CD4-positive, alpha-beta T cell treated with Interleukin-10 for 1 hour (primary cell): ENCODE data around the gene SLIT3.

Experiments used
- DNase-seq: peaks from one replicate; pipeline ENCODE4 v3.0.0-alpha.2; 2020

The SLIT3 gene

DNA sequence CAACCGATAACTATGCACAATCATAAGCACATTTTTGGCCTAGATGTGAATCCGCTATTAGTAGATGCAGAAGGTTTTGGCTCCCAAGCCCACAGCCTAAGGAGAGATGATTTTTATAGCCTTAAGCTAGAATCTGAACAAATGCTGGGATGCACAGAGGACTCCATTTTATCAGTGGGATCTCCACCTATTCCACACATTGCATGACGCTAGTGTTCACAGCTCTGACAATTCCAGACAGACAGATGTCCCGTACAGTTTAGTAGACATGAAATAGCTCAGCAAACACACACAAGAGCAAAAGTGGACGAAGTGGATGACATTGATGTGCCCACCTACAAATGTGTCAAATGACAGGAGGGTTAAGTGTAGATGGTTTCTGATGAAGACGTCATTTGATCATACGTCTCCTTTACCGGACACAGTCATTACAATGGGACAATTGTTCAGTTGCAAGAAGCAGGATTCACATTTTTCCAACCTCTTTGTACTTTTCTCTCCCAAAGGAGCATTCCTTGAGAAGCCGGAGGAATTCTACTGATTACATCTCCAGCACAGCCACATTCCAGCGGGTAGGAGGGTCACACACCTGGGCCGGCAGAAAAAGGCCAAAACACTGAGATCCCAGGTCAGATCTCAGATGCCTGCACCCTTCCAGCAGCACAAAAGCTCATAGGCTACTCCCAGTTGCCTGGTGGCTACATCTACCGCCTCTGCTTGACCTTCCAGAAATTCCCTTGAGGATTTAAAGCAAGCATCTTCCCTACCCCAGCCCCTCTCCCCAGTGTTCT, 202.4 kb downstream of the SLIT3 start:
- DNase-seq: no peak

GRCh38 chr5:169097374-169098326, 203.3 kb downstream of the SLIT3 start:
- no peak for DNase-seq

- no peak for DNase-seq
Observed at GRCh38 chr5:169095976-169096375, 205.0 kb downstream of the SLIT3 start.

DNA sequence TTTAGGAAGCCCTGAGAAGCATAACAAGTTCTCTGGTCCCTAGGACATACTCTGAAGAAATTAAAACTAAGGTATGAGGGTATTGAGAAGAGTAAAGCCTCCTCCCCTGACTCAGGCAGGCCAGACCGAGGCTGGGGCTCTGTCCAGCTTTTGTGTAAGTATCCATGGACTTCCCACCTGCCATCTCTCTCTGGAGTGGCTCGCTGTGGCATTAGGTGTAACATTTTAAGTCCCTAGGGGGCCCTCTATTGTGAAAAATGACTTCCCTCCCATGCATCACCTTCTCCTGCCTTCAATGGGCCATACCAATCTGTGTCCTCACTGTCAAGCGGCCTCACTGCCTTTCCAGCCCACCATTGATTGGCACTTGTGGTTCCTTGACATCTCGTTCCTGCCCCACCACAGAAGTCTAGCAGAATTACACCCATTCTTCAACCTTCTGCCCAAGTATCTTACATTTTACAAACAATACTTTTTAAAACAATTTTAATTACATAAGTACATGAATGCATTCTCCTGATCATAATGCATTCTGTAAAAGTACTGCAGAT, 205.5 kb downstream of the SLIT3 start:
- DNase-seq: no peak

DNA sequence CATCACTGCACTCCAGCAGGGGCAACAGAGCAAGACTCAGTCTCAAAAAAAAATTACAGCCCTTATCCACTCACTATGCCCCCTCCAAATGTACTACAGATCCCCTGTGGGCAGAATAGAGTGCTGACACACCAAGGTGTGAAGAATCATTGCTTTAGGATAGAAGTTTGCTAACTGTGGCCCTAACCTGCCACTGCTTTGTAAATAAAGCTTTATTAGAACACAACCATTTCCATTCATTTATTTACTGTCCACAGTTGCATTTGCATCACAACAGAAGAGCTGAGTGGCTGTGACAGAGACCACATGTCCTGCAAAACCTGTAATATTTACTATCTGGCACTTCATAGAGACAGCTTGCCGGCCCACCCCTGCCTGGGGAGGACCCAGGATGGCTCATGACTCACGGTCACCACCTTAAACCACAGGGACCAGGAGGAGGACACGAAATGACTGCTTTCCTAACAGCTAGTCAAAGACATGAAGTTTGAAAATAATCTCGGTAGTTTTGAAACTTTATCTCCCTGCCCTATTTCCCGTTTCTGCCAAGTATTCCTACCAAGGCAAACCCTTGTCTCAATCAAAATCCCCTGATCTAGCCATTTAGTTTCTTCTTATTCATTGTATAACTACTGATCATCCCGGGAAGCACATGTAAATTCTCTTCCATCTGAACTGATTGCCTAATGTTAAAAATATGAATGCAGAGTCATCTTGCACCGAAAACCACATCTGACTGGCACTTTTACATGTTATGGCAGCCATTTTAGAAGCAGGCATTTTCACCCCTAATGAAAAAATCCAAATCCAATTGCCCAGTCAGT, 206.1 kb downstream of the SLIT3 start:
- no peak for DNase-seq

GRCh38 chr5:169091396-169091980, 209.5 kb downstream of the SLIT3 start:
- no peak for DNase-seq

DNA sequence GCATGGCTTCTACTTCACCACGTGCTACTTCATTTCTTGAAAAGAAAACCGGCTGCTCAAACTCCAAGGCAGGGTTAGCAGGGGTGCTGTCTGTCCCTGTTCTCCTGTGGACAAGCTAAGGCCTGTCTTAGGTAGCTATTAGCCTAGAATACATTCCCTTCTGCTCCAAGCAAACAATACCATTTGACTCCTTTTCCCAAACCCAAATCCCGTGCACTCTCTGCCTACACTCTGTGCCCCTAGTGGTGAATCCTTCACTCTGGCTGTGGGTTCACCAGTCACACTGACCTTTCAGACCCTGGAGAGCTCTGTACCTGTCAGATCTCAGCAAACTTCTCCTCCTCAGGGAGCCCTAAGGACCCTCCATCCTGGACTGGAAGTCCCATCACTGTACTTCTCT, 211.6 kb downstream of the SLIT3 start:
- DNase-seq: no peak

GRCh38 chr5:169088028-169088725, 212.8 kb downstream of the SLIT3 start:
- no peak for DNase-seq

GRCh38 chr5:169085636-169086035, 215.3 kb downstream of the SLIT3 start:
- DNase-seq: no peak

- DNase-seq: no peak
Observed at GRCh38 chr5:169085212-169085611, 215.7 kb downstream of the SLIT3 start.

DNA sequence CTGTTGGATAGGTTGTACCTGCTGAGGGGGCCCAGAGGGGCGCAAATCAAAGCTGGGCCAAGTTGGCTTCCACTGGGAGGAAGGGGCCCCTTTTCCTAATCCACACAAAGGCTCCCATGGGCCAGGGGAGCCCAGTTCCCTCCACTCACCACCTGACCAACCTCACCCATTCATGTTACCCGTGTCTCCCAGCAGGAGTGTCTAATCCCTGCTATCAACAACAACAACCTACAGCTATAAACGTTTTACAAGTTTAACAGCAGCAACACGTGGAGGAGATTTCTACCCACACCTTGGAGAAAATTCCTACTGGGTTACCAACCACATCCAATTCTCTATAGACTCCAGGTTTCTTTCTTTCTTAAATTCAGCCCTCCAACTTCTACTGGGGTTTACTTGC, 216.2 kb downstream of the SLIT3 start:
- DNase-seq: no peak

GRCh38 chr5:169083394-169084018, 217.4 kb downstream of the SLIT3 start:
- no peak for DNase-seq

DNA sequence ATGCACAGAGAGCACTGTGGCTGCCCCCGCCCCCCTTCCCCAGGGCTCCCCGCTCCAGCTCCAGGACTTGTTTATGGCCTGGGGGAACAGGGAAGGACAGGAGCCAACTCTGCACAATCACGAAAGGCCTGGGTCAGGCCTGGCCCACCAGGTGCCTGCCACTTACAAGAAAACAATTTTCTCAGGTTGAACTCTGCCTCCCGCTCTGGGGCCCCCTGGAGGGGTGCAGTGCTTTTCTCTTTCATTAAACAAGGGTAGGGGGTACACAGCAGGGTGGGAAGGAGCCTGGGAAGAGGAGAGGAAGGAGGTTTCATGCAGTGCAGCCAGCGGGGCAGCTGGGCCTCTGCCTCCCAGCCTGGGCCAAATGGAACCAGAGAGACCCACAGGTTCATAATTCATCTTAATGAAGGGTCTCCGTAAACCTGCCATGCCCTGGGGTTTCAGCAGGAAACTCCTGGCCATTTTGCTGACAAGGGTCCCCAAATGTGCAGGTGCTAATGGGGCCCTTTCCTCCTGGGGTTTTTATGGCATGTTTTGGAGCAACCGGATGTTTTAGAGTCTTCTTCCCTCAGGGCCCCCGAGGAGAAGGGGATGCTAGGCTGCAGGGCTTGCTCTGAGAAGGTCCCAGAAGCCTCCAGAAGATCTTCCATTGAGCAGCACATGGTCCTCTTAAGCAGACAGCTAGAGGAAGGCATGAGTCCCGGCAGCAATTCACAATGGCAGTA, 219.8 kb downstream of the SLIT3 start:
- DNase-seq: no peak

DNA sequence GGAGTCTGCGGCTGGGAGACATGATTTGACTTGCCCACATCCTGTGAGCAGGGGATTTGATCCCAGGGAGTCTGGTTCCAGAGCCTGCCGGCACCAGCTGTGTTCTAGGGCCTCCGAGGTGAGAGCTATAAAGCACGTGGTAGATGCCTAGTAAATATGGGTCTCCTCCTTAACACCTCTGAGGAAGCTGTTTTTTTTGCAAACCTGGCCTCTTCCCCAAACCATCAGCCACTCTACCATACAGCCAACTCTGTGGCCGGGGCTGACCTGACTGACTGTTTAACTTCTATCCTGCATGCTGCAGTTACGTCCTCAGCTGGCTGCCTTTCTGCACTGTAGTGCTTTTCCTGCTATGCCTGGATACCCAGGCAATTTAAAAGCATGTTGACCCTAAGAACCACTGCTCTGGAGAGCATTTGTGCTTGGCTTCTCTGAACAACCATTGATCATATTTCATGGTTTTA, 220.5 kb downstream of the SLIT3 start:
- DNase-seq: no peak

DNA sequence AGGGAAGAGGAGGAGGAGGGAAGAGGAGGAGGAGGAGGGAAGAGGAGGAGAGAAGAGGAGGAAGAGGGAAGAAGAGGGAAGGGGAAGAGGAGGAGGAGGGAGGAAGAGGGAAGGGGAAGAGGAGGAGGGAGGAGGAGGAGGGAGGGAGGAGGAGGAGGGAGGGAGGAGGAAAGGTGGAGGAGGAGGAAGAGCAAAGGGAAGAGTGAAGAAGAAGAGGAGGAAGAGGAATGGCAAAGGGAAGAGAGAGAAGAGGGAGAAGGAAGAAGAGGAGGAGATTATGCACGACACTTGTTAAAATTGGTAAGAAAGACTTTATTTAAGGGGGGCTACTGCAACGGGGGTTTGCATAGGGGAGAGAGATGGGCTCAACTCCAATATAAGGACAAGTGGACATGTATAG, 221.2 kb downstream of the SLIT3 start:
- DNase-seq: no peak

- DNase-seq: no peak
Observed at GRCh38 chr5:169074839-169075238, 226.1 kb downstream of the SLIT3 start.

DNA sequence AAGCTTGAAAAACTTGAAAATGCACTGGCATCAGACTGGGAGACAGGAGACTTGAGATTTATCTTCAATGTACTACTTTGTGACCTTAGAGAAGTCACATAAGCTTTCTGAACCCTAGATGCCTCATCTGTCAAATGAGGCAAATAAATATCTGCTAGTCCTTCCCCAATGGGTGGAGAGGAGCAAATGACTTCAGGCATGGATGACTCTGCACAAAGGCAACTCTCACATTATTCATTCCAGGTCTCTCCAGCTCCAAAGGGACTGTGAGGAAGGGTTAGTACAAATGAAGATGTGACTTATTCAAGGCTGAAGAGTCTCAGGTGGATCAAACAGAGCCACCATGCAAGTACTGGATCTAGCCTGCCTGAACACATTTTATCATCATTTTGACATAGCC, 228.7 kb downstream of the SLIT3 start:
- DNase-seq: no peak

DNA sequence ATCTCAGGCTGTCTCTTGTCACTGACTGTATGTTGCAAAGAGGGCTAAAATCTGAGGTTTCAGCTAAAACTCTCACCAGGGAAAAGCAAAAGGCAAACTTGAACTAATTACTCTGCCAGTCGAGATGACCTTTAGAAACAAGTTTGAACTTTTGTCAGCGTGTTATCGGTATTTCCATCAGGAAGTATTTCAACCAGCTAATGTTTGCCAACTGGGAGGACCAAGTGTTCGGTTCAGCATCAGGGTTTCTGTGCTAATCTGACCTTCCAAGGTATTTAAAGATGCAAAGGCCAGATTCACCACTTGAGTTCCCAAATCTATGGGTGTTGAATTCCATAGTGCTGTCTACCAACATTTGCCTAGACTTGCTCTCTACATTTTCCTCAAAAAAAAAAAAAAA, 230.5 kb downstream of the SLIT3 start:
- DNase-seq: no peak

DNA sequence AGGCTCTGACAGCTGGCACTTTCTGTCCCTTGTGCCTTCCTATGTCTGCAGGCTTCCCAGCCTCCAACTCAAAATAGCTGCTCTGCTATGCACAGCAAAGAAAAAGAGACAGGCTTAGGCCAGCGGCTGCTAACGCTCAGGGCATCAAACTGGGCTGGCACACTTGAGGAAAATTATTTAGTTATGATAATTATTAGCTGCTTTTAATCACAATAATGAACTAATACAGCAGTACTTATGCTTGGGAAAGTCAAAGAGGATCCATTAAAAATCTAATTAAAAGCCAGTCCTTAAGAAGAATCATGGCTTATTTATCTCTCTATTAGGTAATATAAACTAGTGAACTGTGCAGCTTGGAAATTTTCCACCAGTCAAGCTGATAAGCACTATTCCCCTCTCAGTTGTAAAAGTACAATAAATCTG, 233.2 kb downstream of the SLIT3 start:
- DNase-seq: no peak

DNA sequence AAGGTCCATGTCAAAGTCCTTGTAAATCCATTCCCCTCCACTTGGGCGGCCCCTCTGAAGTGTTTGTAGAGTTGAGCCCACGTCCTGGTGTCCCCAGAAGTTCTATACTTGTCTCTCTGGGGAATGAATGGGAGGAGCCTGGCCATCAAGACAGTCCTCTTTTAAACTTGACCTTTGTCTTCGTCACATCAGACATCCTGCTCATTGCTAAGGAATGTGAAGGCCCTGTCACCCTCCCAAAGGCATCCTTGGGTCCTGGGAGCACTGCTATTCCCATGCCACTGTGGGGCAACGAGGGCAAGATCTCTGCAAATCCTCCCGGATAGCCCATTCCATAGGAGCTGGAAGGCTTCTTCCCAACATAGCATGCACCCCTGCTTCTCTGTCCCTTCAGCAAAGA, 235.5 kb downstream of the SLIT3 start:
- no peak for DNase-seq
